ENCODE results near the gene AIG1. TPM values are rescaled to one million over a fixed set of nuclear protein-coding genes. Genes with fewer than 3 reads are reported as not detected.
"Not testable (repeated sequence)": the region's sequence is repeated elsewhere in the genome, so short reads cannot be mapped to it uniquely, and the experiment has no call there.

Gene AIG1
- total RNA-seq, 2 experiments from 2014 or later, result 26.1 to 28.0 TPM

- H3K36me3 Mint-ChIP-seq (ENCODE audit: low read depth), result peaks cover 16% of the 10 kb centered on the region
- intact Hi-C loops (cut with micrococcal nuclease), result no loop called here
- no peak overlapping the region for H3K4me3 Mint-ChIP-seq
- CTCF ChIA-PET, result interaction anchor here (1.5 kb wide), 1 partner anchor 9 kb away, joined by 3 read pairs; no protein-coding TSS in a partner anchor
- peak; percentile 15 for DNase-seq
- H3K9me3 Mint-ChIP-seq, result peaks cover 17% of the 10 kb centered on the region
- no peaks in the 10 kb centered on the region for H3K27me3 Mint-ChIP-seq (ENCODE audit: low read depth)
- peak overlapping the region; percentile 41 for H3K27ac Mint-ChIP-seq
- peaks cover 13% of the 10 kb centered on the region for H3K4me1 Mint-ChIP-seq (ENCODE audit: low read depth)
Measured at GRCh38 chr6:143078468-143079324, 18.0 kb downstream of the AIG1 start.

- no peak overlapping the region for H3K4me3 Mint-ChIP-seq
Measured at GRCh38 chr6:143079325-143079640, 18.6 kb downstream of the AIG1 start.

GRCh38 chr6:143082274-143082673, 21.6 kb downstream of the AIG1 start:
- DNase-seq; H3K36me3 Mint-ChIP-seq (ENCODE audit: low read depth); H3K4me3 Mint-ChIP-seq; H3K27ac Mint-ChIP-seq; intact Hi-C loops (cut with micrococcal nuclease); H3K27me3 Mint-ChIP-seq (ENCODE audit: low read depth); H3K9me3 Mint-ChIP-seq: not testable (repeated sequence)
- H3K4me1 Mint-ChIP-seq (ENCODE audit: low read depth), result peaks cover 13% of the 10 kb centered on the region
- CTCF ChIA-PET, result interaction anchor here (0.6 kb wide), 1 partner anchor 53 kb away, joined by 3 read pairs; no protein-coding TSS in a partner anchor

More at GRCh38 chr6:143079325-143079640, 18.6 kb downstream of the AIG1 start:
- no peak for DNase-seq
- peaks cover 16% of the 10 kb centered on the region for H3K9me3 Mint-ChIP-seq
- CTCF ChIA-PET, result no interaction called here
- no peak overlapping the region for H3K27ac Mint-ChIP-seq
- H3K36me3 Mint-ChIP-seq (ENCODE audit: low read depth), result peaks cover 16% of the 10 kb centered on the region
- intact Hi-C loops (cut with micrococcal nuclease), result no loop called here
- no peaks in the 10 kb centered on the region for H3K27me3 Mint-ChIP-seq (ENCODE audit: low read depth)
- peaks cover 13% of the 10 kb centered on the region for H3K4me1 Mint-ChIP-seq (ENCODE audit: low read depth)

- H3K36me3 Mint-ChIP-seq (ENCODE audit: low read depth); H3K4me1 Mint-ChIP-seq (ENCODE audit: low read depth); H3K4me3 Mint-ChIP-seq; intact Hi-C loops (cut with micrococcal nuclease); H3K9me3 Mint-ChIP-seq; H3K27ac Mint-ChIP-seq; DNase-seq; H3K27me3 Mint-ChIP-seq (ENCODE audit: low read depth); CTCF ChIA-PET: not testable (repeated sequence)
Measured at GRCh38 chr6:143084019-143084418, 23.3 kb downstream of the AIG1 start.

GRCh38 chr6:143087335-143087734, 26.6 kb downstream of the AIG1 start:
- H3K27me3 Mint-ChIP-seq (ENCODE audit: low read depth); intact Hi-C loops (cut with micrococcal nuclease); H3K27ac Mint-ChIP-seq; H3K36me3 Mint-ChIP-seq (ENCODE audit: low read depth); DNase-seq; H3K9me3 Mint-ChIP-seq; H3K4me1 Mint-ChIP-seq (ENCODE audit: low read depth); CTCF ChIA-PET; H3K4me3 Mint-ChIP-seq: not testable (repeated sequence)

- intact Hi-C loops (cut with micrococcal nuclease), result no loop called here
- Mint-ChIP-seq H3K27me3 (ENCODE audit: low read depth) (no peaks in the 10 kb centered on the region), H3K4me3 (no peak overlapping the region), H3K9me3 (no peaks in the 10 kb centered on the region), H3K27ac (no peak overlapping the region), H3K36me3 (ENCODE audit: low read depth) (peaks cover 2% of the 10 kb centered on the region), H3K4me1 (ENCODE audit: low read depth) (no peaks in the 10 kb centered on the region)
- DNase-seq, result no peak
- CTCF ChIA-PET, result no interaction called here
Measured at GRCh38 chr6:143087856-143088255, 27.2 kb downstream of the AIG1 start.

GRCh38 chr6:143090314-143091044, 29.8 kb downstream of the AIG1 start:
- Mint-ChIP-seq H3K4me1 (ENCODE audit: low read depth) (peaks cover 3% of the 10 kb centered on the region), H3K27ac (no peak overlapping the region), H3K27me3 (ENCODE audit: low read depth) (no peaks in the 10 kb centered on the region), H3K9me3 (no peaks in the 10 kb centered on the region), H3K36me3 (ENCODE audit: low read depth) (peaks cover 2% of the 10 kb centered on the region), H3K4me3 (no peak overlapping the region)
- CTCF ChIA-PET, result no interaction called here
- DNase-seq, result no peak
- intact Hi-C loops (cut with micrococcal nuclease), result no loop called here

- H3K4me1 Mint-ChIP-seq (ENCODE audit: low read depth), result peaks cover 6% of the 10 kb centered on the region
- intact Hi-C loops (cut with micrococcal nuclease), result no loop called here
- peaks cover 2% of the 10 kb centered on the region for H3K36me3 Mint-ChIP-seq (ENCODE audit: low read depth)
- H3K27me3 Mint-ChIP-seq (ENCODE audit: low read depth), result no peaks in the 10 kb centered on the region
- H3K27ac Mint-ChIP-seq, result no peak overlapping the region
- CTCF ChIA-PET, result interaction anchor here (0.7 to 1.5 kb wide), 3 partner anchors 11 to 272 kb away, joined by 3 read pairs; no protein-coding TSS in a partner anchor
- no peak for DNase-seq
- no peaks in the 10 kb centered on the region for H3K9me3 Mint-ChIP-seq
- no peak overlapping the region for H3K4me3 Mint-ChIP-seq
Measured at GRCh38 chr6:143092768-143093167, 32.1 kb downstream of the AIG1 start.

GRCh38 chr6:143093290-143093689, 32.6 kb downstream of the AIG1 start:
- peaks cover 6% of the 10 kb centered on the region for H3K4me1 Mint-ChIP-seq (ENCODE audit: low read depth)
- H3K27me3 Mint-ChIP-seq (ENCODE audit: low read depth), result no peaks in the 10 kb centered on the region
- no peak overlapping the region for H3K4me3 Mint-ChIP-seq
- intact Hi-C loops (cut with micrococcal nuclease), result no loop called here
- no peaks in the 10 kb centered on the region for H3K9me3 Mint-ChIP-seq
- CTCF ChIA-PET, result interaction anchor here (1.5 kb wide), 1 partner anchor 11 kb away, joined by 3 read pairs; no protein-coding TSS in a partner anchor
- no peak for DNase-seq
- H3K27ac Mint-ChIP-seq, result no peak overlapping the region
- peaks cover 2% of the 10 kb centered on the region for H3K36me3 Mint-ChIP-seq (ENCODE audit: low read depth)

GRCh38 chr6:143096403-143096802, 35.7 kb downstream of the AIG1 start:
- CTCF ChIA-PET, result no interaction called here
- intact Hi-C loops (cut with micrococcal nuclease), result no loop called here
- H3K27me3 Mint-ChIP-seq (ENCODE audit: low read depth), result no peaks in the 10 kb centered on the region

GRCh38 chr6:143097224-143097795, 36.6 kb downstream of the AIG1 start:
- H3K4me1 Mint-ChIP-seq (ENCODE audit: low read depth), result peaks cover 6% of the 10 kb centered on the region
- intact Hi-C loops (cut with micrococcal nuclease), result loop anchor here (1.0 kb wide), 2 partner anchors 38 to 42 kb away; no protein-coding TSS in a partner anchor
- H3K9me3 Mint-ChIP-seq, result no peaks in the 10 kb centered on the region
- peak; percentile 18 for DNase-seq
- no peak overlapping the region for H3K27ac Mint-ChIP-seq
- H3K4me3 Mint-ChIP-seq, result no peak overlapping the region
- CTCF ChIA-PET, result no interaction called here
- H3K36me3 Mint-ChIP-seq (ENCODE audit: low read depth), result peaks cover 1% of the 10 kb centered on the region
- no peaks in the 10 kb centered on the region for H3K27me3 Mint-ChIP-seq (ENCODE audit: low read depth)

More at GRCh38 chr6:143096403-143096802, 35.7 kb downstream of the AIG1 start:
- DNase-seq, result no peak
- H3K9me3 Mint-ChIP-seq, result no peaks in the 10 kb centered on the region
- peaks cover 2% of the 10 kb centered on the region for H3K36me3 Mint-ChIP-seq (ENCODE audit: low read depth)
- peaks cover 6% of the 10 kb centered on the region for H3K4me1 Mint-ChIP-seq (ENCODE audit: low read depth)
- no peak overlapping the region for H3K27ac Mint-ChIP-seq
- no peak overlapping the region for H3K4me3 Mint-ChIP-seq

- Mint-ChIP-seq H3K4me1 (ENCODE audit: low read depth) (peaks cover 6% of the 10 kb centered on the region), H3K9me3 (no peaks in the 10 kb centered on the region), H3K4me3 (no peak overlapping the region), H3K27ac (no peak overlapping the region), H3K36me3 (ENCODE audit: low read depth) (no peaks in the 10 kb centered on the region), H3K27me3 (ENCODE audit: low read depth) (no peaks in the 10 kb centered on the region)
- intact Hi-C loops (cut with micrococcal nuclease), result no loop called here
- CTCF ChIA-PET, result no interaction called here
- DNase-seq, result no peak
Measured at GRCh38 chr6:143098054-143098671, 37.5 kb downstream of the AIG1 start.

All from activated naive CD4-positive, alpha-beta T cell treated with anti-CD3 and anti-CD28 coated beads for 36 hours (primary cell).